Thyroid gland (tissue), 4 donors: ENCODE results near the gene MERTK. TPM values are rescaled to one million over a fixed set of nuclear protein-coding genes. Genes with fewer than 3 reads are reported as not detected.

Experiments
- DNase-seq, 2 donors: peaks; one replicate each; pipeline ENCODE4 v3.0.0-alpha.2; 2019
- H3K27ac ChIP-seq, 3 donors: fragments of 200-600 bp; sonication (generic); 1 replicate in 2 of 3; 2 replicates in 1 of 3; pipeline ENCODE4 v1.5.1; 2016 to 2019; ENCODE audit warnings: mild to moderate bottlenecking in 1 of 3, moderate library complexity in 1 of 3
- H3K27me3 ChIP-seq: fragments of 200-600 bp; sonication (generic); one replicate; pipeline ENCODE4 v1.5.1; 2019
- H3K36me3 ChIP-seq, 2 donors: fragments of 200-600 bp; sonication (generic); one replicate each; pipeline ENCODE4 v1.5.1; 2016 to 2019
- H3K4me1 ChIP-seq, 2 donors: fragments of 200-600 bp; sonication (generic); one replicate each; pipeline ENCODE4 v1.5.1; 2017 to 2019
- H3K4me3 ChIP-seq, 3 donors: fragments of 200-600 bp; sonication (generic); replicated peaks in 1 of 3; 1 replicate in 2 of 3; 2 replicates in 1 of 3; pipeline ENCODE4 v1.5.1; 2016; ENCODE audit warnings: mild to moderate bottlenecking in 1 of 3
- H3K9me3 ChIP-seq: fragments of 200-600 bp; sonication (generic); one replicate; pipeline ENCODE4 v1.5.1; 2017
- CTCF ChIP-seq, 6 experiments: fragments of 200-600 bp in 3 of 6; fragments of 450-650 bp in 3 of 6; sonication (generic) in 3 of 6; IDR thresholded peaks; one replicate each; pipeline ENCODE4 v1.5.1; 2016 to 2019; ENCODE audit warnings: antibody characterized with exemption in 6 of 6, mild to moderate bottlenecking in 2 of 6, inconsistent platforms in 1 of 6, moderate library complexity in 1 of 6
- POLR2A ChIP-seq, 2 donors: fragments of 450-650 bp; IDR thresholded peaks; one replicate each; pipeline ENCODE4 v1.6.1; 2017; ENCODE audit warnings: antibody characterized with exemption in 2 of 2, mild to moderate bottlenecking in 2 of 2, moderate library complexity in 1 of 2
- WGBS, 2 donors: methylation state at CpG; one replicate each; pipeline ENCODE4 v1.1.5; 2017; 5-methylcytosine and 5-hydroxymethylcytosine counted together
- intact Hi-C: fragments of 100-400 bp; cut with DNase I; formaldehyde crosslinking; loops from one replicate; pipeline ENCODE4 v1.15.1; 2023
- total RNA-seq, 4 donors: library from RNA; depleted of rRNA; stranded (reverse); fragments of >200 nt; gene quantifications; one replicate each; pipeline ENCODE4 v1.2.3, GENCODE V29; 2016

The MERTK gene
- total RNA-seq, 4 donors from 2014 or later = 23.5 to 36.7 (median 32.9) TPM

DNA sequence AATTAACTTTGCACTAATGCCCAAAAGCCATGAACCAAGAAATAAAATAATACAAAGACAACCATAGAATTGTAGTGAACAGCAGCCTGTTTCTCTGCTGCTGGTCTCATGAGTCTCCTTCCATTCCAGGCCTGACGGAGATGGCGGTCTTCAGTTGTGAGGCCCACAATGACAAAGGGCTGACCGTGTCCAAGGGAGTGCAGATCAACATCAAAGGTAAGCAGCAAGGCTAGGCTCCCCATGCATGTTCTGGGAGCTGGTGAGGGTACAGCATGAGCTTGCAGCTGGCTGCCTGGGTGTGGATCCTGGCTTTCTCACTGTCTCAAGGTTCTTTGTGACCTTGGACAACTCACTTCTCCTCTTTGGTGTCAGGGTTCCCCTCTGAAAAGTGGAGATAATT lies 66.7 kb downstream of the MERTK start:
- intact Hi-C loops = no loop called here

GRCh38 chr2:111966241-111966640 lies 67.8 kb downstream of the MERTK start:
- Histone ChIP-seq H3K9me3 (no peaks in the 10 kb centered on the region), H3K4me1 (no peaks in the 10 kb centered on the region), H3K4me3 (no peak overlapping the region), H3K27me3 (no peaks in the 10 kb centered on the region), H3K27ac (no peak overlapping the region), H3K36me3 (peaks cover 3 to 14% of the 10 kb centered on the region in 2 donors)
- no peak for TF ChIP-seq CTCF (IDR thresholded peaks at IDR 0.05)
- intact Hi-C loops = no loop called here
- WGBS, 2 donors = 57 to 64% methylated on average over 1 of the region's 1 CpG
- DNase-seq = no peak

More for the DNA sequence above, 66.7 kb downstream of the MERTK start:
- Histone ChIP-seq H3K36me3 (peaks cover 3 to 14% of the 10 kb centered on the region in 2 donors), H3K27ac (no peak overlapping the region), H3K4me1 (no peaks in the 10 kb centered on the region), H3K9me3 (no peaks in the 10 kb centered on the region), H3K4me3 (no peak overlapping the region), H3K27me3 (no peaks in the 10 kb centered on the region)
- 93 to 95% methylated on average over 3 of the region's 3 CpGs for WGBS, 2 donors
- DNase-seq = no peak
- TF ChIP-seq POLR2A (IDR thresholded peaks at IDR 0.05) = no peak

- Histone ChIP-seq H3K4me3 (no peak overlapping the region), H3K9me3 (no peaks in the 10 kb centered on the region), H3K27me3 (no peaks in the 10 kb centered on the region), H3K27ac (no peak overlapping the region), H3K4me1 (no peaks in the 10 kb centered on the region), H3K36me3 (peaks cover 3 to 14% of the 10 kb centered on the region in 2 donors)
- WGBS, 2 donors = 93 to 100% methylated on average over 1 of the region's 1 CpG
- intact Hi-C loops = no loop called here
- no peak for DNase-seq
- no peak for TF ChIP-seq POLR2A (IDR thresholded peaks at IDR 0.05)
- TF ChIP-seq CTCF (IDR thresholded peaks at IDR 0.05) = no peak
These were observed 68.6 kb downstream of the MERTK start for GRCh38 chr2:111967018-111967417.

GRCh38 chr2:111970453-111970852 lies 72.0 kb downstream of the MERTK start:
- peaks cover 0 to 14% of the 10 kb centered on the region in 2 donors for H3K36me3 ChIP-seq
- peaks cover 0 to 14% of the 10 kb centered on the region in 2 donors for H3K4me1 ChIP-seq
- TF ChIP-seq CTCF (IDR thresholded peaks at IDR 0.05) (no peak), POLR2A (IDR thresholded peaks at IDR 0.05) (no peak)
- H3K9me3 ChIP-seq = no peaks in the 10 kb centered on the region
- no peak overlapping the region for H3K4me3 ChIP-seq
- H3K27ac ChIP-seq = no peak overlapping the region
- intact Hi-C loops = no loop called here
- 97% methylated on average over 1 of the region's 1 CpG for WGBS, 2 donors
- DNase-seq = no peak
- H3K27me3 ChIP-seq = no peaks in the 10 kb centered on the region

DNA sequence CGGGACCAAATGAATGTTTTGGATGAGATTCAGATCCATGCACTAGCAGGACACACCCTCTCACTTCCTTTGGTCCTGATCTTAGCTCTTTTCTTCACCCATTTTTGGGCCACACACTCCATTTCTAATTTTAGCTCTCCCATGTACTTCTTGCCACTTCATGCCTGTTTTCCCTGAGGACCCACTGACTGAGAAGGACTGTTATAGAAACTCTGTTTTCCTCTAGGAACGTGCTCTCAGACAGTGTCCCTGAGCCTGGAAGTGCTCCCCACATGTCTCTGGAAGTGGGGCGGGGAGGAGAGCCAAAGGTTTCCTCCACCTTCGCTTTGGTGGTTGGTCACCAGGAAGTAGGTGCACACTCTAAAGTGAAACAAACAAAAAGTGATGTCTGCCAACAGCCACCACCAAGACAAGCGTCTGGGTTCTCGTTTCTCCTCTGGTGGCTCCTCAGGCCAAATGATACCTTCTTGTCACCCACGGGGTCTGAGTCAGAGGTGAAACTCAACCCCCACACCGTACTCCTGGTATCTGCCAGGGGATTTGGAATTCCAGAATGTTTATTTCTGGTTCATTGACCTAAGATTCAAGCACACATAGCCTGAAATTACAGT lies 74.7 kb downstream of the MERTK start:
- DNase-seq = peak; percentile 23 to 39
- no peak for TF ChIP-seq CTCF (IDR thresholded peaks at IDR 0.05)
- no peak for TF ChIP-seq POLR2A (IDR thresholded peaks at IDR 0.05)
- H3K9me3 ChIP-seq = no peaks in the 10 kb centered on the region
- H3K4me3 ChIP-seq = no peak overlapping the region
- peak overlapping the region; percentile 21 to 51 (median 38) for H3K27ac ChIP-seq
- WGBS, 2 donors = 36 to 41% methylated on average over 8 of the region's 8 CpGs
- H3K36me3 ChIP-seq = peaks cover 5 to 12% of the 10 kb centered on the region in 2 donors
- H3K27me3 ChIP-seq = no peaks in the 10 kb centered on the region
- intact Hi-C loops = no loop called here
- H3K4me1 ChIP-seq = peaks cover 0 to 14% of the 10 kb centered on the region in 2 donors
